NCI-H748 (cell line): ENCODE data around the gene PCP2.

Experiments used
- DNase-seq: peaks from one replicate; lab custom pipeline; 2025; ENCODE audit not compliant: unreplicated experiment; lab: John Stamatoyannopoulos, UW

The PCP2 gene

DNA sequence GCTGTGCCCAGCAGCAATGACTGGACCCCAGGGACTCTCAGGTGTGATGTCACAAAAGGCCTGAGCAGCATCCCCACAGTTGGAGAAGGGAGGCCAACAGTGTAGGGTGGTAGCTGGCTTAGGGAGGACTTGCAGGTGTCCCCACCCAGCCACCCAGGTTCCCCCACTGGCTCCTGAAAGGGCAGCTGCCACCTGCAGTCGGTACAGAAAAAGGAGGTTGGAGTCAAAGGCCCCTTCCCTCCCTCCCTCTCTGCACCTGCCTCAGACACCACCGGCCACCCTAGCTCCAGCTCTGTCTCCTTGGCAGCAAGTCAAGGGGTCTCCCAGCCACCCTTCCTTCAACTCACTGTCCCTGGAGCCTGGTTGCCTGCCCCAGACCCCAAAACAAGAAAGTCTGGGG, at the start of gene PCP2:
PCP2 (minus strand) TSS at position 22 of the 400 bp plus-strand sequence. CDS start 262 bp downstream, outside the sequence.
- DNase-seq, result no peak

DNA sequence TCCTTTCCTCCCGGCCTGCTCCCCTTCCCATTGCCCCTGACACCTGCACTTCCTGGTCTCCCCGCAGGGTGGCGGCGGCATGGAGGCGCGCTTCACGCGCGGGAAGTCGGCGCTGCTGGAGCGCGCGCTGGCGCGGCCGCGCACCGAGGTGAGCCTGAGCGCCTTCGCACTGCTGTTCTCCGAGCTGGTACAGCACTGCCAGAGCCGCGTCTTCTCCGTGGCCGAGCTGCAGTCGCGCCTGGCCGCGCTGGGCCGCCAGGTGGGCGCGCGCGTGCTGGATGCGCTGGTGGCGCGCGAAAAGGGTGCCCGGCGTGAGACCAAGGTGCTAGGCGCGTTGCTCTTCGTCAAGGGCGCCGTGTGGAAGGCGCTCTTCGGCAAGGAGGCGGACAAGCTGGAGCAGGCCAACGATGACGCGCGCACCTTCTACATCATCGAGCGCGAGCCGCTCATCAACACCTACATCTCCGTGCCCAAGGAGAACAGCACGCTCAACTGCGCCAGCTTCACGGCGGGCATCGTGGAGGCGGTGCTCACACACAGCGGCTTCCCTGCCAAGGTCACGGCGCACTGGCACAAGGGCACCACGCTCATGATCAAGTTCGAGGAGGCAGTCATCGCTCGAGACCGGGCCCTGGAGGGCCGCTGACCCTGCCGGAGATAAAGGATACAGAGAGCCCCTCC, 48.8 kb upstream of the PCP2 start:
- DNase-seq, result no peak

DNA sequence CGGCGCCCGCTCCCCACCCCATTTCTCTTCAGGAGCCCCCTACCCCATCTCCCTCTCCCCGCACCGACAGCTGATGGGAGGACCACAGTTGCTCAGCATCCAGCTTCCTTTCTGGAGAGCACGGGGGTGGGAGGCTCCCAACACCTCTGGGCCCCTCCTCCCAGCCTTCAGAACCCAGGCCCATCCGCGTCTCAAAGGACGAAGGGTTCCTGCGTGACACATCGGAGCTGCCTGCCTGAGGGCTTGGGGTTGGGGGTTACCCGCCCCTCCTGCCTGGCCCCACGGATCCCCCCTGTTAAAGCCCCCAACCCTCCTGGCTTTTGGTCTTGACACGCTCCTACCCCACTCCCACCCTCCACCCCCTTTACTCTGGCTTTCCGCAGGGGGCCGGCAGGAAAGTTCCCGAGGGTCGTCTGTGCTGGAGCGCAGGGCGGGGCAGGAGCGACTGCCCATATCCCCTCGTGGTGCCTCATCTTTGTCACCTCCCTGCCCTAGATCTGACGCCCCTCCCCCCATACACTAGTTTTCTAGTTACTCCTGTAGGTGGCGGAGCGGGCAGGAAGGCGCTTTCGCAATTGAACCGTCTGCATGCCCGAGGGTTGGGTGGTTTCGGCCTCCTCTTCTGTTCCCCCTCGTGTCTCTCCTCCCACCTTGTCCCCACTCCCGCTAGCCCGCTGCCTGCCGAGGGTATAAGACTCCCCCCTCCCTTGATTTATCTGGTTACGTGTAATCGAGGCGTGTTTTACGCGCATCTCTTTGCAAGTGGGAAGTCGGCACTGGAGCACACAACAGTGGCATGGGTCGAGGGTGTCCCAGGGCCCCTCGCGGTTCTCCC, 48.0 kb upstream of the PCP2 start:
- peak; percentile 33 for DNase-seq

DNA sequence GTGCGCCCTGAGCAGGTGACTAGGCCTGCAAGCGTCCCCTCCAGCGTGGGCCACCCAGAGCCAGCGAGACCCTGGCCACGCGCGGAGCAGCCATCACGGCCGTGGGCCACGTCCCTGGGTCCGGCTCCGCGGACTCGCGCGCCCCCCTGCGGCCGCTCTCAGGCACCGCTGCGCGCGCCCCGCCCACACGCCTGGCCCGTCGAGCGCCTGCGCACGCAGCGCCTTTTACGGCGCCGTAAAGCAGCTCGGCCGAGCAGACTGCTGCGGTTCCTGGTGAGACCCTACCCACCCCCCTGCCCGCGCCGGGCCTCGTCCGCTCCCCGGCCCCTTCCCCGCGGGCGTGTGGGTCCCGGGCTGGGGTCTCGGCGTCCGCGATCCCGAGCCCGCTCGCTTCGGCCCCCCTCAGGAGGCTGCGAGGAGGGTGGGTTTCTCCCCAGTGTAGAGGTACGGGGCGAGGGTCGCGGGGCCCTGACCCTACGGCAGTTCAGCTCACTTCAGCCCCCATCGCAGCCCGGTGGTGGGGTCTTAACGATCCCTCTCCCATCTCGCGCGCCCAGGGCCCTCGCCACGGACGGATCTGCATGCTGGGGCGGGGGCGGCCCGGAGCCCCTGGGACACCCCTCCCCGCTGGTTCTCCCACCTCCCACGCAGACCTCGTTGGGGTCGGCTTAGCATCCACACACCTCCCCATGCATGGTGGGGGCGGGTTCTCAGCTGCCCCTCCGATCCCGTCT, 47.3 kb upstream of the PCP2 start, which contains the start of gene TRAPPC5:
TRAPPC5 (plus strand) TSS at position 228 of the 734 bp plus-strand sequence. CDS start 1,421 bp downstream, outside the sequence.
- DNase-seq, result peak; percentile 82

DNA sequence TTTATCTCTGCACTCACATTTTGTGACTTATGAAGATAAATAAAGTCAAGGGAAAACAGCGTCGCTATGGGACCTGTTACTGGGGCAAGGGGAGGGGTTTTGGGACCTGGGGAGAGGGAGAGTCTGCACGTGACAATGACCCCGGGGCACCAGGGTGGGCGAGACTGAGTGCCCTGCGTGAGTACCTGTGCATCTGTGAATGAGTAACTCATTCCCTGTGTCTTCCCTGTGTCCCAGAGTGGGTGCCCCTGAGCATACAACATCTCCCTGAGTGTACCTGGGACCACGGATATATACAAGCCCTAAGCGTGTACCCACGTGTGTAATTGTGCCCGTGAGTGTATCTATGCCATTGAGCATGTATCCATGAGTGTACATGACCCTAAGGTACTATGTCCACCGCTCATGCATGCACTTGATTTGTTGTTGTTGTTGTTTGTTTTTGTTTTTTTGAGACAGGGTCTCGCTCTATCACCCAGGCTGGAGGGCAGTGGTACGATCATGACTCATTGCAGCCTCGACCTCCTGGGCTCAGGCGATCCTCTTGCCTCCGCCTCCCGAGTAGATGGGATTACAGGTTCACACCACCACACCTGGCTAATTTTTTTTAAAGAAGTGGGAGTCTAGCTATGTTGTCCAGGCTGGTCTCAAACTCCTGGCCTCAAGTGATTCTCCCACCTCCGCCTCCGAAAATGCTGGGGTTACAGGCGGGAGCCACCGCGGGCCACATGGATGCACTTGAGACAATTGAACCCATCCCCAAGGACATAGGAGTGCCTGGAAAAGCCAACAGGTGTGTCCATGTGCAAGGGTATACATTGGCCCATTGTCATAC, 46.5 kb upstream of the PCP2 start:
- no peak for DNase-seq

DNA sequence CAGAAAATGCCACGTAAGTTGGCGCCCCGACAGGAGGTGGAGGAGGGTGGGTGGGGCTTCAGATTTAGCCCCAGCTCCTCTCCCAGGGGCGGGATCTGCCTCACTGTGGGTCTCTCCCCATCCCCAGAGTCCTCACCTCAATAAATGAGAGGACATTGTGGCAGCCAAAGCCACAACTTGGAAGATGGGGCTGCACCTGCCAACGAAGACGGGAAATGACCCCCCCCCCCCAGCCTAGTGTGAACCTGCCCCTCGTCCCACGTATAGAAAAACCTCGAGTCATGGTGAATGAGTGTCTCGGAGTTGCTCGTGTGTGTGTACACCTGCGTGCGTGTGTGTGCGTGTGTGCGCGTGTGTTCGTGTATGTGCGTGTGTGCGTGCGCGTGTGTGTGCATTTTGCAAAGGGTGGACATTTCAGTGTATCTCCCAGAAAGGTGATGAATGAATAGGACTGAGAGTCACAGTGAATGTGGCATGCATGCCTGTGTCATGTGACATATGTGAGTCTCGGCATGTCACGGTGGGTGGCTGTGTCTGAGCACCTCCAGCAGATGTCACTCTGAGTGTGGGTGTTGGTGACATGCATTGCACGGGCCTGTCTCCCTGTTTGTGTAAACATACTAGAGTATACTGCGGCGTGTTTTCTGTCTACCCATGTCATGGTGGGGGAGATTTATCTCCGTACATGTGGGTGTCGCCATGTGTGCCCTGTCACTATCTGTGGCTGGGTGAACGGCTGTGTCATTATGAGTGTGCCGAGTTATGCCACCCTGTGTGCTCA, 45.6 kb upstream of the PCP2 start:
- DNase-seq, result peak; percentile 14

DNA sequence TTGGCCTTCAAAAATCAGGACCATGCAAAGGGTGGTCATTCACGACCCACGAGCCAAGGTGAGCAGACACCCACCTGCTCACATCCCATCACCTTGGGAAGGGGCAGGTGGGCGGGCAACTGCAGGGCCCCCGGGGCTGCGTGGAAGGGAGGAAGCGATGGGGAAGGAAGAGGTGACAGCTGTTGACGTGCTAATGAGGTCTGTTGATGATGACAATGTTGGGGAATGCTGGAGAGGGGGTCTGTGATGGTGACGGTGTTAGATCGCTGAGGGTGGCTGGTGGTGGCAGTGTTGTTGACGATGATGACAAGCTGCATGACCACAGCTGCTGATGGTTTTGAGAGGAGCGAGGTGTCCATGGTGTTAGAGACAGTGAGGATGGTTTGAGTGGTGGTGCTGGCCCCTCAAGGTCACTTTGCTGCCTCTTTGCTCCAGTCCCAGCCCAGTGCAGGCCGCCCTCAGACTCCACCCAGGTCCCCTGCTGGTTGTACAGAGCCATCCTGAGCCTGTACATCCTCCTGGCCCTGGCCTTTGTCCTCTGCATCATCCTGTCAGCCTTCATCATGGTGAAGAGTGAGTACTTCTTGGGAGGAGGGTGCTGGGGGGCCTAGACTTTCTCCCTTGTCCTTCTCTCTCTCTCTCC, 44.3 kb upstream of the PCP2 start:
- no peak for DNase-seq

DNA sequence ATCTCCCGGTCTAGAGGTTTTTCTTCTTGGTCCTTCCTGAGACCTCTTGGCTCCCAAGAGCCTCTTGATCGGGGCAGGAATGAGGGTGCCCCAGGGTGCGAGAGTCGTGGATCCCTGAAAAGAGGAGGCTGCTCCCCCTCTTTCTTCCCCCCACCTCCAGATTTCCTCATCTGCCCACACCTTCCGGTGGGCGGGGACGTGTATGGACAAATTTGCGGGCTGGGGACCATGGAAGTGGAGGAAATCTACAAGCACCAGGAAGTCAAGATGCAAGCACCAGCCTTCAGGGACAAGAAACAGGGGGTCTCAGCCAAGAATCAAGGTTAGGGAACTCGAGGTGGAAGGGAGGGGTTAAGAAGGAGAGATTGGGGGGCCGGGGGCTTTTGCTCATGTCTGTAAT, 43.3 kb upstream of the PCP2 start, which contains the start of gene MCEMP1:
MCEMP1 (plus strand) TSS at position 237 of the 400 bp plus-strand sequence; CDS start at position 268, 31 bp downstream.
- no peak for DNase-seq

DNA sequence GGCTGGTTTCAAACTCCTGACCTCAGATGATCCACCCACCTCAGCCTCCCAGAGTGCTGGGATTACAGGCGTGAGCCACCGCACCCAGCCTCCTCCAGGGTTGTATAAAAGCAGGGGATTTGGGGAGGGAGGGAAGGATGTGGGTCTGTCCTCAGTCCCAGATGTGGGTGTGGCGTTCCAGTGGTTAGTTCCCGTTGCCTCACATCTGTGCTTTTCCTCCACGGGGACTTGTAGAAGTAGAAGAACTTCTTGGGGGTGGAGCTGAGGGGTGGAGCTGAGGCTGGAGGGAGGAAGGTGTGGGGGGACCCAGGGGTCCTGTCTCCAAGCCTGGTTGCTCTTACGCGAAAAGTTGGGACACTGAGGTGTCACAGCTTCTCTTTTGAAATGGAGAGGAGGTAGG, 42.9 kb upstream of the PCP2 start:
- DNase-seq, result no peak

DNA sequence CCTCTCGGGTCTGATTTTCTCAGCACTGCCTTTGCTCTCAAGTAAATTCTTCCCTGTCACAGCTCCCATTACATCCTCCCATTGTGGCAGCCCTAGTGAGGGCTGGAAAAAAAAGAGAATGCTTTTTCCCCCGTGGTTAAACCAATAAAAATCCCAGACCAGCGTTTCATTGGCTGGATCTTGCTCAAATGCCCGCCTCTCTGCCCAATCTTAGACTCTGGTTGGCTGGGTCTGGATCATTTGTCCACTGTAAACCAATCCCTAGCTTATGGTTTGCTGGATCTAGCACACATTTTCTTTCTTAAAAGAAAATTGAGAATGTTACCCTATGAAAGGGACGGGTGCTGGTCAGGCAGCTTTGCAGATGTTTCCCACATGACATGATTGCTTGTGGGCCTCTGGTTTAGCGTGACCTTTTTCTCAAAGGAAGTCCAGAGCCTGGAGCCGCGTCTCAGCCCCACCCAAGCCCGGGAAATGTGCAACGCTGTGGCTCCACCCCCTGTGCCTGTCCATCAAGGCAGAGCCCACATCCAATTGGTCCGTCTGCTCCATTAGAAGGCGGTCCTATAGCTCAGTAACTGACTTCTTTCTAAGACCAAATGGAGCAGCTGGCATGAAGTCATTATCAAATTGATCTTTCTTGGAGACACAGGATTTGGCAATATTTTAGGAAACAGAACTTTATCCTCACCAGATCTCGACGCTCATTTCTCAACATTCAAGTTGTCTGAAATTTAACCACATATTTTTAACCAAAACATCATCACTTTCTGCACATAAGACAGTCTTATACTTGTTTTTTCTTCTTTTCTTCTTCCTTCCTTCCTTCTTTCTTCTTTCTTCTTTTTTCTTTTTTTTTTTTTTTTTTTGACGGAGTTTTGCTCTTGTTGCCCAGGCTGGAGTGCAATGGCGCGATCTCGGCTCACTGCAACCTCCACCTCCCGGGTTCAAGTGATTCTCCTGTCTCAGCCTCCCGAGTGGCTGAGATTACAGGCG, 40.8 kb upstream of the PCP2 start:
- peak; percentile 71 for DNase-seq

DNA sequence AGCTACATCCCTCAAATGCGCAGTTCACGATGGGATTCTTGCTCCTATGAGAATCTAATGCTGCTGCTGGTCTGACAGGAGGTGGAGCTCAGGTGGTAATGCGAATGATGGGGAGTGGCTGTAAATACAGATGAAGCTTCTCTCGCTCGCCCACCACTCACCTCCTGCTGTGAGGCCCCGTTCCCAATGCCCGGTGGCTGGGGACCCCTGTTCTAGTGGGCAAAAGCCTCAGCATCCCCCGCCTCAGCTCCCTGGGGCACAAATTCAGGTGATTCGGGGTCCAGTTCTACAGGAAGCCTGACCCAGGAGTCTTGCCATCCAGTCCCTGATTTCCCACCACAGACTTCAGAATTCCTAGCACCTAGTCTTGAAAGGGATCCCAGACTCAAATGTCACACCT, 39.0 kb upstream of the PCP2 start:
- DNase-seq, result no peak

DNA sequence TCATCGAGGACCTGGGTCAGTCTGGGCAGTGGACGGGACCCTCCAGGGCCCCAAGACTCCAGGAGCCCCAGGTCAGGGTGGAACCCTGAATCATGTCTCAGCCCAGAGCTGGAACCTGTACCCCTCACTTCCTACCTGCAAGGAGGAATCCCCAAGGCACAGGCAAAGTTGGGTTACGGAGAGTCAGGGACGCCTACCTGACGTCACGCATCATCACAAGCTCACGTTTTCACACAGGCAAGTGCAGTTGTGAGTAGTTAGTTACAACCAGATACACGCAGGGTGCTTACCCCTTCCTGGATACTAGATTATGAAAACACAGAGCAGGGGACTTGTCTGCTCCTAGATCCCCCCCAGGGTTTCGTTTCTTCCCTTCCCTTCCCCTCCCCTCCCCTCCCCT, 37.3 kb upstream of the PCP2 start:
- DNase-seq, result no peak

DNA sequence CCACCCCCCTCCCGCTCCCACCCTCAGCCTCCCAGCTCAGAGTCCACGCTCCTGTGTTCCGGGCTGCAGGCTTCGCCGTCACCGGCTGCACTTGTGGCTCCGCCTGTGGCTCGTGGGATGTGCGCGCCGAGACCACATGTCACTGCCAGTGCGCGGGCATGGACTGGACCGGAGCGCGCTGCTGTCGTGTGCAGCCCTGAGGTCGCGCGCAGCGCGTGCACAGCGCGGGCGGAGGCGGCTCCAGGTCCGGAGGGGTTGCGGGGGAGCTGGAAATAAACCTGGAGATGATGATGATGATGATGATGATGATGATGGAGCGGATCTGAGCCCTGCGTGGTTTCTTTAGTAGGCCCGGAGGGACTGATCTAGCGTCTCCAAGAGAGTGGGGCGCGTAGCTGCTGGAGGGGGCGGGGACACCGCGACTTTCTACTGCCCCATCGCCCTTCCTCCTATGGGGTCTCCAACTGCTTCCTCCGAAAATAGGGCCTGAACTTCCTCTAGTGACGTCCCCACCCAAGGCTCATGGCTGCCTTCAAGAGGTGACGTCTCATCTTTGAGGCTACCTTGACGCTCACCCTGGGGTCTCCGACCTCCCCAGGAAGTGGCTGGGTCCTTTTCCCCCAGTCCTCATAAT, 36.7 kb upstream of the PCP2 start:
- peak; percentile 43 for DNase-seq

DNA sequence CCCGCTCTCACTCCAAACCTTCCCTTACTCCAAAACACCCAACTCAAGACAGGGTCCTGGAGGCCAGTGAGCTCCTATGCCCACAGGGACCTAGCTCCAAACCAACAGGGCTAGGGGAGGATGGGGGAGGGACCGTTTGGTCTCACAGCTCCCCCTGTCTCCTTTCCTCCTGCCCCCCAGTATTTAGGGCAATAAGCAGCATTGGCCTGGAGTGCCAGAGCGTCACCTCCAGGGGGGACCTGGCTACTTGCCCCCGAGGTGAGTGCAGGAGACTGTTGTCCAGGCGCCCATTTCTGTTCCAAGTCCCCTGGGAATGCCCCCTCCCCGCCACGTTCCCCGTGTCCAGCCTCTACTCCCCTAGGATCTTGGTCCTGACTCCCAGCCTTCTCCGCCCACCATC, 36.1 kb upstream of the PCP2 start:
- no peak for DNase-seq

DNA sequence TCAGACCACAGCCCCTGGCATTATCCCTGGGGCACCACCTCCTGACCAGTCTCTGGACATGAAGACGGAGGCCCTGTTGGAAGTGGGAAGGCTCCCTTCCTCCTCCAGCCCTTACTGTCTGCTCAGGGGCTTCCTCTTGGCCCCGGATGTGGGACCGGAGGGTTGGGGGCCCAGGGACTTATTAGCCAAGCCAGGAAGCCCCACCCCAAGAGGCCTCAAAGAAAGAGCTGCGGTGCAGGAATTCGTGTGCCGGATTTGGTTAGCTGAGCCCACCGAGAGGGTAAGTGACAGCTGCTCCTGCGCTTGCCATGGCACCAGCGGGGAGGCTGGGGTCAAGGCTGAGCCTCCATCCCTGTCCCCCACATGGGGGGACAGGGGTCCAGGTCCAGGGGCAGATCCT, 35.3 kb upstream of the PCP2 start, which contains the start of gene RETN:
RETN (plus strand) TSS at position 208 of the 400 bp plus-strand sequence. CDS start 278 bp downstream, outside the sequence.
- no peak for DNase-seq

DNA sequence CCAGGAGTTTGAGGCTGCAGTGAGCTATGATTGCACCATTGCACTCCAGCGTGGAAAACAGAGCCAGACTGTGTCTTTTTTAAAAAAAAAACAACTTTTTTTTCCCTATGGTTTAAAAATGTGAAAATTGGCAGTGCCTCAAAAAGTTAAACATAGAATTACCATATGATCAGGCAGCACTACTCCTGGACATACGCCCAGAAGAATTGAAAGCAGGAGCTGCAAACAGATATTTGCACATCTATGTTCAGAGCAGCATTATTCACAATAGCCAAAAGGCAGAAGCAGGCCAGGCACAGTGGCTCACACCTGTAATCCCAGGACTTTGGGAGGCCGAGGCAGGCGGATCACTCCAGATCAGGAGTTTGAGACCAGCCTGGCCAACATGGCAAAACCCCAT, 31.6 kb upstream of the PCP2 start:
- no peak for DNase-seq

DNA sequence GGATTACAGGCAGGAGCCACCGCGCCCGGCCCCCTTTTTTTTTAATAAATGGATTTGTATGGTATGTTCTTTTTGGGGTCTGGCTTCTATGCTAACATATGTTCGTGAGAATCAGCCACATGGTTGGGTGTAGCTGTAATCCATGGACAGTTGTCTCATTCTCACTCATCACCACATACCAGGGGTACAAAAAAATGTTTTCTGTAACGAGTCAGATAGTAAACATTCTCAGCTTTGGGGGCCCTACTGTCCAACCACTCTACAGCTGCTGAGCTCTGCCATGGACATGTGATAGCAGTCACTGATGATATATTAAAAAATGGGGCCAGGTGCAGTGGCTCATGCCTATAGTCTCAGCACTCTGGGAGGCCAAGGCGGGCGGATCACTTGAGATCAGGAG, 30.2 kb upstream of the PCP2 start:
- DNase-seq, result no peak

DNA sequence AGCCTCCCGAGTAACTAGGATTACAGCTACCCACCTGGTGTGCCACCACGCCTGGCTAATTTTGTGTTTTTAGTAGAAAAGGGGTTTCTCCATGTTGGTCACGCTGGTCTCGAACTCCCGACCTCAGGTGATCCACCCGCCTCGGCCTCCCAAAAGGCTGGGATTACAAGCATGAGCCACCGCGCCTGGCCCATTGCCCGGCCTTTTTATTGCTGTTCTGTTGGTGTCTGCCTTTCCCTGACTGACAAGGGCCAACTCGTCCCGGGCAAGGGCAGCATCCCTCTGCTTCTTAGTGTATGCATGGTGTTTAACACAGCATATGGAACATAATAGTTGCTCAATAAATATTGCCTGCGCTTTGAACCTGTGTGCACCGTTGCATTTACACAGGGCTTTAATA, 29.1 kb upstream of the PCP2 start:
- no peak for DNase-seq
